ENCODE data around the gene STK38.

Gene STK38

DNA sequence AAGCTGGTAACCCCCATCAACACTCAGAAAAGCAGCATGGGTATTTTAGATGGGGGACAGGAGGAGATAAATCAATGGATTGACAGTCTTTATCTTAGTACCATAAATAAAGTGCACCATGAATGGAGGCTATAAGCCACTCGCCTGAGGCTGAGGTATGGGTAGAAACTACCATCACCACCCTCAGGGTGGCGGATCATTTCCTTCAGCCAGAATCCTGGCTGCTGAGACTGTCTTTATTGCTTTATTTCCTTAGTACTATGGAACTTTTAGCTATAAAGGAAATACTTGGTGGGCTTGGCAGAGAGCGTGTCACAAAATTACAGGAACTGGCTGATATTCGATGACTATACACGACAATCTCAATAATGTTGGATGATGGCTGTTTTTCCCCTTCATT lies 52.2 kb downstream of the STK38 start:
- H2BK120ac ChIP-seq (ENCODE audit: low read depth, low read length), result no peak overlapping the region
- H2BK5ac ChIP-seq (ENCODE audit: low read length), result no peak overlapping the region
- no peak overlapping the region for H4K8ac ChIP-seq (ENCODE audit: low read depth, low read length)
- H3K23ac ChIP-seq (ENCODE audit: low read length), result no peak overlapping the region
- no peak overlapping the region for H3K4me2 ChIP-seq (ENCODE audit: low read length)
- no peak overlapping the region for H2AK5ac ChIP-seq (ENCODE audit: low read length)
- no peak overlapping the region for H3K4ac ChIP-seq (ENCODE audit: low read depth, low read length)
- H3K36me3 ChIP-seq (ENCODE audit: control insufficient read depth, insufficient read depth, low read length), result peaks cover 5% of the 10 kb centered on the region
- H3K79me2 ChIP-seq (ENCODE audit: control insufficient read depth, insufficient read depth, low read length), result no peaks in the 10 kb centered on the region
- H3K79me1 ChIP-seq (ENCODE audit: low read length), result no peaks in the 10 kb centered on the region
- H2BK15ac ChIP-seq (replicated peaks; ENCODE audit: low read depth), result no peak overlapping the region
- no CpG with 5 or more reads among the region's 5 CpGs for WGBS (ENCODE audit: extremely low coverage, insufficient coverage, low lambda C conversion rate)
- H3K18ac ChIP-seq (ENCODE audit: low read length), result no peak overlapping the region
- no peak overlapping the region for H3K56ac ChIP-seq (ENCODE audit: low read length)
- no peaks in the 10 kb centered on the region for H3K27me3 ChIP-seq (ENCODE audit: insufficient read depth, low read length, poor library complexity)
- H4K5ac ChIP-seq (ENCODE audit: low read length), result no peak overlapping the region
- no peak for DNase-seq
- H3K4me1 ChIP-seq (ENCODE audit: control insufficient read depth, low read depth, low read length), result no peaks in the 10 kb centered on the region
- no peak overlapping the region for H3K4me3 ChIP-seq (ENCODE audit: low read length)
- no peak overlapping the region for H3K9ac ChIP-seq (ENCODE audit: low read length)
- H3K27ac ChIP-seq (ENCODE audit: low read depth, low read length), result no peak overlapping the region

DNA sequence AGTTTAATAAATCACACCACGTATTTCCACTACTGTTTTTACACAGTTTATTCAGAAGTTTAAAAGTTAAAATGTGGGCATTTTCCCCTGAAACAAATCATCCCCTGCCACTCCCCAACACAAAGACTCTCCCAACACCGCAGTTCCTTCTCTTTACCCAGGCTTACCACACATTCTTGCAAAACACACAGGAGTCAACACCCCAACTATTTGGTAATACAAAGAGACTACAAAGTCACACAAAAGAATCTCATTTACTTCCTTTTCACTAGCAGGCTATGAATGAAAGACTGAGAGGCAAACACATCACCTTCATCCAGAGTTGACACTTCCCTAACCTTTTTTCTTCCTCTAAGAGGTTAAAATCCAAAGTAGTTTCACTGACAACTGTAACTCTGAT lies 53.4 kb downstream of the STK38 start:
- no peak overlapping the region for H4K5ac ChIP-seq (ENCODE audit: low read length)
- H3K9ac ChIP-seq (ENCODE audit: low read length), result no peak overlapping the region
- H2BK15ac ChIP-seq (replicated peaks; ENCODE audit: low read depth), result no peak overlapping the region
- no peak overlapping the region for H3K4me2 ChIP-seq (ENCODE audit: low read length)
- no peak overlapping the region for H3K56ac ChIP-seq (ENCODE audit: low read length)
- H3K4me3 ChIP-seq (ENCODE audit: low read length), result no peak overlapping the region
- H3K18ac ChIP-seq (ENCODE audit: low read length), result no peak overlapping the region
- no peak overlapping the region for H4K8ac ChIP-seq (ENCODE audit: low read depth, low read length)
- H2AK5ac ChIP-seq (ENCODE audit: low read length), result no peak overlapping the region
- no peaks in the 10 kb centered on the region for H3K4me1 ChIP-seq (ENCODE audit: control insufficient read depth, low read depth, low read length)
- no peaks in the 10 kb centered on the region for H3K79me1 ChIP-seq (ENCODE audit: low read length)
- DNase-seq, result no peak
- peaks cover 2% of the 10 kb centered on the region for H3K36me3 ChIP-seq (ENCODE audit: control insufficient read depth, insufficient read depth, low read length)
- no peak overlapping the region for H2BK5ac ChIP-seq (ENCODE audit: low read length)
- H3K79me2 ChIP-seq (ENCODE audit: control insufficient read depth, insufficient read depth, low read length), result no peaks in the 10 kb centered on the region
- WGBS (ENCODE audit: extremely low coverage, insufficient coverage, low lambda C conversion rate), result no CpG with 5 or more reads among the region's 2 CpGs
- H3K27me3 ChIP-seq (ENCODE audit: insufficient read depth, low read length, poor library complexity), result no peaks in the 10 kb centered on the region
- no peak overlapping the region for H3K4ac ChIP-seq (ENCODE audit: low read depth, low read length)
- peak overlapping the region; percentile 9 for H3K23ac ChIP-seq (ENCODE audit: low read length)
- no peak overlapping the region for H3K27ac ChIP-seq (ENCODE audit: low read depth, low read length)
- no peak overlapping the region for H2BK120ac ChIP-seq (ENCODE audit: low read depth, low read length)

DNA sequence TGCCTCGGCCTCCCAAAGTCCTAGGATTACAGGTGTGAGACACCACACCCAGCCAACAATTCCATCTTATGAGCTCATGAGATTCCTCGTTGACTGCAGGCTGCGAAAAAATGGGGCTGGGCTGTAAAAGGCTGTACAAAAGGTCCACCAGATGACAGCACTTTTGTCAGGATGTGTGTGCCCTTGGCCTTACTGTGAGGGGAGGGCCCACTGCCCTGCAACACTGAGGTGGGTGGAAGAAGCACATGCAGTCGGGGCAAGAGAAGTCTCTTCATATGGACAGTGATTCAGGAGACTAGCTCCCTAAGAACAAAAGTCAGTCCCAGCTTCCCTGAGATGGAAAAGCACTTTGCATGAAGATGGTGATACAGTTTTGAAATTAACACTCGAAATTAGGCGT lies 54.0 kb downstream of the STK38 start:
- Histone ChIP-seq H3K23ac (ENCODE audit: low read length) (no peak overlapping the region), H2BK5ac (ENCODE audit: low read length) (no peak overlapping the region), H3K27ac (ENCODE audit: low read depth, low read length) (no peak overlapping the region), H3K9ac (ENCODE audit: low read length) (no peak overlapping the region), H3K56ac (ENCODE audit: low read length) (no peak overlapping the region), H2AK5ac (ENCODE audit: low read length) (no peak overlapping the region), H4K8ac (ENCODE audit: low read depth, low read length) (no peak overlapping the region), H3K4me1 (ENCODE audit: control insufficient read depth, low read depth, low read length) (no peaks in the 10 kb centered on the region), H2BK120ac (ENCODE audit: low read depth, low read length) (no peak overlapping the region), H3K4me2 (ENCODE audit: low read length) (no peak overlapping the region), H3K4ac (ENCODE audit: low read depth, low read length) (no peak overlapping the region), H3K79me2 (ENCODE audit: control insufficient read depth, insufficient read depth, low read length) (no peaks in the 10 kb centered on the region), H3K79me1 (ENCODE audit: low read length) (no peaks in the 10 kb centered on the region), H3K36me3 (ENCODE audit: control insufficient read depth, insufficient read depth, low read length) (peaks cover 2% of the 10 kb centered on the region), H3K27me3 (ENCODE audit: insufficient read depth, low read length, poor library complexity) (no peaks in the 10 kb centered on the region), H3K4me3 (ENCODE audit: low read length) (no peak overlapping the region), H2BK15ac (replicated peaks; ENCODE audit: low read depth) (no peak overlapping the region), H4K5ac (ENCODE audit: low read length) (no peak overlapping the region), H3K18ac (ENCODE audit: low read length) (no peak overlapping the region)
- DNase-seq, result peak; percentile 45
- no CpG with 5 or more reads among the region's 6 CpGs for WGBS (ENCODE audit: extremely low coverage, insufficient coverage, low lambda C conversion rate)

DNA sequence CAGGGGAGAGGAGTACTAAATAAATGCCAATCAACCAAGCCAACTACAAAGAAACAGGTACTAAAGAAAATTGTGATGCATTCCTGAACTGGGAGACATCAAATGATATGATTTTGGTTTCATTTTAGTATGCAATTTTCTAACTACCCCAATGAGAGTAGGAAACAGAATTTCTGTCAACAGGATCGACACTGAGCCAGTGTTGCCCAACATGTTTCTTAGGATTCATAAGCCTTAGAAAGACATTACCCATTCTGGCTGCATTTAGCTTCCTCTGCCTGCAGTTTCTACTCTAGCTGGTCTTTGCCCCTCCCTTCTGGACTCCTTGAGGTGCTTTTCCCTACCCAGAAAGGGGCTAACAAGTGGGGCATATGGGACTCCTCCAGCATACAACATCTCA lies 54.7 kb downstream of the STK38 start:
- H3K27me3 ChIP-seq (ENCODE audit: insufficient read depth, low read length, poor library complexity), result no peaks in the 10 kb centered on the region
- no peak overlapping the region for H2BK15ac ChIP-seq (replicated peaks; ENCODE audit: low read depth)
- no peak overlapping the region for H3K56ac ChIP-seq (ENCODE audit: low read length)
- no peak overlapping the region for H3K23ac ChIP-seq (ENCODE audit: low read length)
- no peak overlapping the region for H3K27ac ChIP-seq (ENCODE audit: low read depth, low read length)
- H3K9ac ChIP-seq (ENCODE audit: low read length), result no peak overlapping the region
- peaks cover 2% of the 10 kb centered on the region for H3K36me3 ChIP-seq (ENCODE audit: control insufficient read depth, insufficient read depth, low read length)
- H4K5ac ChIP-seq (ENCODE audit: low read length), result no peak overlapping the region
- no peak overlapping the region for H3K4me2 ChIP-seq (ENCODE audit: low read length)
- no peak for DNase-seq
- no peak overlapping the region for H2BK120ac ChIP-seq (ENCODE audit: low read depth, low read length)
- H3K18ac ChIP-seq (ENCODE audit: low read length), result no peak overlapping the region
- H4K8ac ChIP-seq (ENCODE audit: low read depth, low read length), result no peak overlapping the region
- no peaks in the 10 kb centered on the region for H3K79me1 ChIP-seq (ENCODE audit: low read length)
- H3K4ac ChIP-seq (ENCODE audit: low read depth, low read length), result no peak overlapping the region
- H3K79me2 ChIP-seq (ENCODE audit: control insufficient read depth, insufficient read depth, low read length), result no peaks in the 10 kb centered on the region
- no CpG with 5 or more reads among the region's 1 CpG for WGBS (ENCODE audit: extremely low coverage, insufficient coverage, low lambda C conversion rate)
- no peak overlapping the region for H3K4me3 ChIP-seq (ENCODE audit: low read length)
- no peaks in the 10 kb centered on the region for H3K4me1 ChIP-seq (ENCODE audit: control insufficient read depth, low read depth, low read length)
- H2BK5ac ChIP-seq (ENCODE audit: low read length), result no peak overlapping the region
- no peak overlapping the region for H2AK5ac ChIP-seq (ENCODE audit: low read length)

DNA sequence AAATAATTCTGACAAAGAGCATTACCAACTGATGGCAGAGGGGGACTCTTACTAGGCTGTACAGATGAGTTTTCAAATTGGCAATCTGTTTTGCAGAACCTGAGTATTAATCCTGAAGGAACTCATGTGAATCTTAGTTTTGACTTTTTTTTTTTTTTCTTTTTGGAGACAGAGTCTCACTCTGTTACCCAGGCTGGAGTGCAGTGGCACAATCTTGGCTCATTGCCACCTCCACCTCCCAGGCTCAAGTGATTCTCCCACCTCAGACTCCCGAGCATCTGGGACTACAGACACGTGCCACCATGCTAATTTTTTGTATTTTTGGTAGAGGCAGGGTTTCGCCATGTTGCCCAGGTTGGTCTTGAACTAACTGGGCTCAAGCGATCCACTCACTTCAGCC lies 55.2 kb downstream of the STK38 start:
- no peak overlapping the region for H2BK15ac ChIP-seq (replicated peaks; ENCODE audit: low read depth)
- H3K36me3 ChIP-seq (ENCODE audit: control insufficient read depth, insufficient read depth, low read length), result peaks cover 2% of the 10 kb centered on the region
- no peak overlapping the region for H3K4me3 ChIP-seq (ENCODE audit: low read length)
- no peak overlapping the region for H3K4me2 ChIP-seq (ENCODE audit: low read length)
- H2BK120ac ChIP-seq (ENCODE audit: low read depth, low read length), result no peak overlapping the region
- no peak overlapping the region for H3K18ac ChIP-seq (ENCODE audit: low read length)
- no peak overlapping the region for H3K56ac ChIP-seq (ENCODE audit: low read length)
- no peak overlapping the region for H3K4ac ChIP-seq (ENCODE audit: low read depth, low read length)
- H4K8ac ChIP-seq (ENCODE audit: low read depth, low read length), result no peak overlapping the region
- H3K79me1 ChIP-seq (ENCODE audit: low read length), result no peaks in the 10 kb centered on the region
- no peak for DNase-seq
- H3K27ac ChIP-seq (ENCODE audit: low read depth, low read length), result no peak overlapping the region
- H3K79me2 ChIP-seq (ENCODE audit: control insufficient read depth, insufficient read depth, low read length), result no peaks in the 10 kb centered on the region
- WGBS (ENCODE audit: extremely low coverage, insufficient coverage, low lambda C conversion rate), result no CpG with 5 or more reads among the region's 4 CpGs
- H3K9ac ChIP-seq (ENCODE audit: low read length), result no peak overlapping the region
- H4K5ac ChIP-seq (ENCODE audit: low read length), result no peak overlapping the region
- H2AK5ac ChIP-seq (ENCODE audit: low read length), result no peak overlapping the region
- no peak overlapping the region for H2BK5ac ChIP-seq (ENCODE audit: low read length)
- no peaks in the 10 kb centered on the region for H3K4me1 ChIP-seq (ENCODE audit: control insufficient read depth, low read depth, low read length)
- no peak overlapping the region for H3K23ac ChIP-seq (ENCODE audit: low read length)
- H3K27me3 ChIP-seq (ENCODE audit: insufficient read depth, low read length, poor library complexity), result no peaks in the 10 kb centered on the region

DNA sequence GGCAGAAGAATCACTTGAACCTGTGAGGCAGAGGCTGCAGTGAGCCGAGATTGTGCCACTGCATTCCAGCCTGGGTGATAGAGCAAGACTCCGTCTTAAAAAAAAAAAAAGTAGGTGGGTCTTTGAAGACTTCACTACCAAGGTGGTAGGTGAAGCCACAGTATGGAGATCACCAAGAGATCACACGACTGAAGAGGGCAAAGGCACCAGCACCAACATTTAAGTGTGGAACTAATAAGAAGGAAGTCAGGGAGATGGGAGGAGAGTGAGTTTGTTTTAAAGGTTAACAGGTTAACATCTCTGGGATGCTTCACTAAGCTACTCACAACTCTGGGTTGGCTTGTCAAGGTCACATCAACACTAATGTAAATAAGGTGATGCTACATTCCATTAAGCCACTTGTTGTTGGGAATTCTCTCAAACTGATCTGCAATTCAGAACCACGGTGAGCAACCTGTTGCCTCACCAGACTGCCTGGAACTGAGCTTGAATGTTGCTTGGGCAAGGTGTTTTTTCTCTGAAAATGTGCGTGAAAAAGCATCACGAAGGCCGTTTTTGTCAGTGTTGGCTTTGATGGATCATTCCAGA lies 55.8 kb downstream of the STK38 start:
- no peak overlapping the region for H3K18ac ChIP-seq (ENCODE audit: low read length)
- WGBS (ENCODE audit: extremely low coverage, insufficient coverage, low lambda C conversion rate), result no CpG with 5 or more reads among the region's 7 CpGs

More for the DNA sequence above, 55.8 kb downstream of the STK38 start:
- no peak overlapping the region for H3K27ac ChIP-seq (ENCODE audit: low read depth, low read length)
- no peak overlapping the region for H4K5ac ChIP-seq (ENCODE audit: low read length)
- no peaks in the 10 kb centered on the region for H3K27me3 ChIP-seq (ENCODE audit: insufficient read depth, low read length, poor library complexity)
- H3K4me1 ChIP-seq (ENCODE audit: control insufficient read depth, low read depth, low read length), result no peaks in the 10 kb centered on the region
- DNase-seq, result peak; percentile 53
- H4K8ac ChIP-seq (ENCODE audit: low read depth, low read length), result no peak overlapping the region
- no peaks in the 10 kb centered on the region for H3K79me2 ChIP-seq (ENCODE audit: control insufficient read depth, insufficient read depth, low read length)
- H3K4me3 ChIP-seq (ENCODE audit: low read length), result no peak overlapping the region
- H3K79me1 ChIP-seq (ENCODE audit: low read length), result no peaks in the 10 kb centered on the region
- H2BK15ac ChIP-seq (replicated peaks; ENCODE audit: low read depth), result no peak overlapping the region
- peaks cover 2% of the 10 kb centered on the region for H3K36me3 ChIP-seq (ENCODE audit: control insufficient read depth, insufficient read depth, low read length)
- H3K9ac ChIP-seq (ENCODE audit: low read length), result no peak overlapping the region
- no peak overlapping the region for H2BK5ac ChIP-seq (ENCODE audit: low read length)
- H3K4me2 ChIP-seq (ENCODE audit: low read length), result no peak overlapping the region
- H3K56ac ChIP-seq (ENCODE audit: low read length), result no peak overlapping the region
- H3K23ac ChIP-seq (ENCODE audit: low read length), result no peak overlapping the region
- no peak overlapping the region for H2AK5ac ChIP-seq (ENCODE audit: low read length)
- no peak overlapping the region for H2BK120ac ChIP-seq (ENCODE audit: low read depth, low read length)
- H3K4ac ChIP-seq (ENCODE audit: low read depth, low read length), result no peak overlapping the region

Data from mesendoderm (in vitro differentiated cells).